Measurements from ENCODE around the gene FAIM2.

FAIM2 gene

DNA sequence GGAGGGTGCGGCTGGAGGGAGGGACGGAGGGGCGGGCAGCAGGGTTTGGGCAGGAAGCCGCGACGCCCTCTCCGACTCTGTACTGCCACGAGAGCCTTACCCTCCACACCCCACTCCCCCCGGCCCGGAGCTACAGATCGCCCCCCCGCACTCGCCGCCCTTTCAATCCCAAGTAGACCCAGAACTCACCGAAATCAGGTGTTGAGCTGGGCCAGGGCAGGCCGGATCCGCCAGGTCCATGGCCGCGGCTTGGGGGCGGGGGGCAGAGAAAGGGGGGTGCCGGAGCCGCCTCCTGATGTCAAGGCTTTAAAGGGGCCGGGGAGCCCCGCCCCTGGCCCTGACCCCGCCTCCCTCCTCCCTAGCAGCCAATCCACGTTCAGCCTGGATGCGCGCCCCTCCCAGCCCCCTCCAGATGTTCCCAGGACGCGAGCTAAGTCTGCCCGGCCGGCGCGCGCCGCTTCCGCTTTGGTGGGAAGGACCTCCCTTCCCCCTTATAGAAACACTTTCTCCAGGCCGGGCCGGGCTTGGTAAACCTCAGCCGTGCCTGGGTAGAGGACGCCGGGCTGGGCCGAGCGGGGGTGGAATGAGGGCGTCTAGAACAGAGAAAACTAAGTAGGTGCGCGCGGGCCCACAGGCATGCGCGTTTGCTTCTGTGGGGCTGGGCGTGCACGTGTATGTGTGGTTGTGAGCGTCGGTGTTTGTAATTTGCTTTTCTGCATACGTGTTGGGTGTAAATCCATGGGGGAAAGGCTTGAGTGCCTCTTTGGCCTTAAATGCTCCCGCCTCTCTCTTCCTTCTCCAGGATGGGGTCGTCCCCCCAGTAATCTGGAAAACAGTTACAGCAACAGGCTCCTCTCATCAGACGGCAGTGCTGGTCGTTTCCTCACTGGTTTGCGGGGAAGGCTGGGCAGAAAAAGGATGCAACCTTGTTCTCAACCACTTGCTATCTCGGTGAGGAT, 75.3 kb downstream of the FAIM2 start, which contains the start of gene NCKAP5L:
NCKAP5L (minus strand) TSS at position 281 of the 959 bp plus-strand sequence. CDS start 24,369 bp downstream, outside the sequence.
- no peaks in the 10 kb centered on the region for H3K9me3 ChIP-seq
- intact Hi-C loops (cut with DNase I; ENCODE audit: low total_unique reads): no loop called here

DNA sequence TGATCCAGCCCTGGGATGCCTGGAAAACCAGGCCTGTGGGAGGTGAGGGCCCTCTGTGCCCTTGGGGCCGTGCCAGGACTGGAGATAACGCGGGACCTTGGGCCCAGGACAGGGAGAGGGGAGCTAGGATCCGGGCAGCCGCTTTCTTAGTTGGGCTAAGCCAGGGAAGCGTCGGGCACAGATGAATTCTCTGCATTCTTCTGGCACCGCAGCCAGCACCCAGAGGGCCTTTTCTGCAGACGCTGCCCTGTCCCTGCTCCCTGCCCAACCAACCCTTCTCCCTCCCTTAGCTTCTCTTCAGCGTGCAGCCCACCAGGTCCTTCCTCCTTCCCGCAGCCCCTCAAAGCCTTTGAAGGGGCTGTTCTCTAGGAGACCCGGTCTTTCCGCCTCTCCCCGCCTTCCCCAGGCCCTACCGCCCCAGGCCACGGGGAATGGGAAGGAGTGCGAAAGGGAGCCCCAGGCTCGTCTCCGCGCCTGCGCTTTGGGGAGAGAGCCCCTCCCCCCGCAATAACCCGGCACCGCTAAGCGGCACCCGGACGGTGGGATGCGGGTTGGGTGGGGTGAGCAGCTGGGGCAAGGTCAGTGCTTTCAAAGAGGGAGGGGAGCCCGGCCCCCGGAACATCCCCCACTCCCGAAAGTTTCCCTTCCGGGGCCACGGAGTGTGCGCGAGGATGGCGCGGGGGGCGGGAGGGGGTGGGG, 76.2 kb downstream of the FAIM2 start:
- Histone ChIP-seq H3K9me3 (no peaks in the 10 kb centered on the region), H3K4me1 (peaks cover 0 to 48% (median 37%) of the 10 kb centered on the region in 4 donors), H3K27me3 (no peaks in the 10 kb centered on the region), H3K36me3 (peaks cover 0 to 16% (median 0%) of the 10 kb centered on the region in 3 donors), H3K27ac (peak overlapping the region; percentile 87 to 96), H3K4me3 (peak overlapping the region; percentile 69 to 97)
- peak; percentile 49 to 83 for DNase-seq
- no peak for TF ChIP-seq CTCF (IDR thresholded peaks at IDR 0.05)
- intact Hi-C loops (cut with DNase I; ENCODE audit: low total_unique reads): no loop called here

More for the DNA sequence above, 75.3 kb downstream of the FAIM2 start, which contains the start of gene NCKAP5L:
- peaks cover 0 to 8% (median 0%) of the 10 kb centered on the region in 3 donors for H3K36me3 ChIP-seq
- H3K27me3 ChIP-seq: no peaks in the 10 kb centered on the region
- peaks cover 0 to 47% (median 36%) of the 10 kb centered on the region in 4 donors for H3K4me1 ChIP-seq
- peak within 1 kb of the TSS; percentile 87 to 96 for H3K27ac ChIP-seq
- DNase-seq: peak; percentile 96 to 98
- no peak for TF ChIP-seq CTCF (IDR thresholded peaks at IDR 0.05)
- H3K4me3 ChIP-seq: peak within 1 kb of the TSS; percentile 69 to 97

DNA sequence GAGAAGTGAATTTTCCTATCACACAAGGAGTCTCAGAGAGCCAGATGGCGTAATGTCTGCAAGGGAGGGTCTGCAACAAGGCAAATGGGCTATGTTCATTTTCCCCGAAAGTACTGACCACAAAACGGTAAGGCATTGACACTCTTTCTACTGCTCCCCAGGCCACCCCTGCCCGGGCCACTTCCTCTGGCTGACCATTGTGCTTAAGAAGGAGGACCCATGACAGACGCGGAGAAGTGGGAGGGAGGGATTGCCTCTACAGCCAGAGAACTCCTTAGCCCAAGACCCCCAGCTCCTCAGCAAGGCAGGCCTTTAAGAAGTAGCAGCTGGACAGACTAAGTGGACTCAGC, 76.7 kb downstream of the FAIM2 start:
- H3K27me3 ChIP-seq: no peaks in the 10 kb centered on the region
- H3K4me3 ChIP-seq: peak overlapping the region; percentile 69 to 97
- intact Hi-C loops (cut with DNase I; ENCODE audit: low total_unique reads): no loop called here
- H3K36me3 ChIP-seq: peaks cover 0 to 21% (median 0%) of the 10 kb centered on the region in 3 donors
- no peaks in the 10 kb centered on the region for H3K9me3 ChIP-seq
- DNase-seq: peak in 1 of 2 donors; percentile 62
- H3K27ac ChIP-seq: peak overlapping the region; percentile 87 to 96
- peaks cover 0 to 49% (median 38%) of the 10 kb centered on the region in 4 donors for H3K4me1 ChIP-seq
- TF ChIP-seq CTCF (IDR thresholded peaks at IDR 0.05): no peak

DNA sequence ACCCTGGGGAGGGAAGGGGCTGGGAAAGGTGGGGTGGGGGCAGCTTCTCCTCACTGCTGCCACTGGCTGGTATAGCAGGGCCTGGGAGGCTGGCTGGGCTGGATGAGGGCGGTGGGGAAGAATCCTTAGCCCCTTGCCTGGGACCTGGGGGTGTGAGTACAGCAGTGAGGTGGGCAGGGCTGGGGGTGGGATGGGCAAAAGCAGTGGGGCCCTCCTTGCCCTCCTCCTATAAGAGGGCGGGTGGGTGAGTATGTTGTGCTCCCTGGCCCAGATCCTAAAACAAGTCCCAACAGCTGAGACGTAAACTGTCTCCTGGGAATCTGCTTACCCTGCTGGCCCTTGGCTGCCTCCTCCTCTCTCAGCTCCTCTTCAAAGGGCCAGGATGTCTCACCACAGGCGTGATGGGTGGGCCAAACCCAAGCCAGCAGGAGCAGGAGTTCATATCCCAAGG, 77.7 kb downstream of the FAIM2 start:
- Histone ChIP-seq H3K4me1 (peaks cover 0 to 59% (median 41%) of the 10 kb centered on the region in 4 donors), H3K27me3 (no peaks in the 10 kb centered on the region), H3K4me3 (no peak overlapping the region), H3K9me3 (no peaks in the 10 kb centered on the region), H3K36me3 (peaks cover 0 to 23% (median 0%) of the 10 kb centered on the region in 3 donors), H3K27ac (peak overlapping the region in 1 of 2 donors; percentile 41)
- DNase-seq: peak in 1 of 2 donors; percentile 68
- intact Hi-C loops (cut with DNase I; ENCODE audit: low total_unique reads): no loop called here
- no peak for TF ChIP-seq CTCF (IDR thresholded peaks at IDR 0.05)

DNA sequence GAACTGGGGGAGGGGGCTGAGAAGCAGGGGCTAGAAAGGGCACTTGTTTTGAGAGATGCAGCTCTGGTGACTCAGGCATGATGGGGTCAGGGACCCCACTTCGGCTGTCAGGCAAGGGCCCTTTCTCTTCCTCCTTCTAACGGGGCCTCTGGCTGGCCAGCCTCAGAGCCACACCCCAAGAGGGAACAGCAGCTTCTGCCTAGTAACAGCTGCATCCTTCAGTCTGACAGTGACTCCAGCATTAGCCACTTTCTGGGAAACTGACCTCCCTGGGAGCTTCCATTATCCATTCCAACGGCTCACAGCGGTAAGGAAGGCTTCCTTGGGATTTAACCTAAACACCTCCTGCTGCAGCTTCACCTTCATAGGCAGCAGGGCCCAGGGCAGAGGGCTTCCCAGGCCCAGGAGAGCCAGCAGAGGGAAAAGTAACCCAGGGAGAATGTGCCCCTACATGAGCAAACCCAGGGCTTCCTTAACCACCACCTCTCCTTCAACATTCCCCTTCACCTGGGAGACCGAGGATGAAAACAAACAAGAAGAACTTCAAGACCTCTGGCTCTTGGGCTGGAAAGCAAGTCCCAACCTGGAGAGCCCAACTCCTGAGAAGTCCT, 78.2 kb downstream of the FAIM2 start:
- no peak for TF ChIP-seq CTCF (IDR thresholded peaks at IDR 0.05)
- Histone ChIP-seq H3K27me3 (no peaks in the 10 kb centered on the region), H3K9me3 (no peaks in the 10 kb centered on the region), H3K36me3 (peaks cover 0 to 23% (median 0%) of the 10 kb centered on the region in 3 donors), H3K4me1 (peaks cover 0 to 64% (median 44%) of the 10 kb centered on the region in 4 donors), H3K4me3 (no peak overlapping the region), H3K27ac (peak overlapping the region in 1 of 2 donors; percentile 41)
- intact Hi-C loops (cut with DNase I; ENCODE audit: low total_unique reads): no loop called here
- peak in 1 of 2 donors; percentile 58 for DNase-seq

Measured in tibial artery (tissue), 4 donors.